SKM-1 (cell line): ENCODE measurements around the gene C1QTNF1.
A peak's percentile ranks its signal among the peaks of the same experiment; 100 is the strongest.

ENCODE experiments used
- DNase-seq: peaks from one replicate; lab custom pipeline; 2025; ENCODE audit not compliant: unreplicated experiment; lab: John Stamatoyannopoulos, UW

The C1QTNF1 gene, protein sequence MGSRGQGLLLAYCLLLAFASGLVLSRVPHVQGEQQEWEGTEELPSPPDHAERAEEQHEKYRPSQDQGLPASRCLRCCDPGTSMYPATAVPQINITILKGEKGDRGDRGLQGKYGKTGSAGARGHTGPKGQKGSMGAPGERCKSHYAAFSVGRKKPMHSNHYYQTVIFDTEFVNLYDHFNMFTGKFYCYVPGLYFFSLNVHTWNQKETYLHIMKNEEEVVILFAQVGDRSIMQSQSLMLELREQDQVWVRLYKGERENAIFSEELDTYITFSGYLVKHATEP

DNA sequence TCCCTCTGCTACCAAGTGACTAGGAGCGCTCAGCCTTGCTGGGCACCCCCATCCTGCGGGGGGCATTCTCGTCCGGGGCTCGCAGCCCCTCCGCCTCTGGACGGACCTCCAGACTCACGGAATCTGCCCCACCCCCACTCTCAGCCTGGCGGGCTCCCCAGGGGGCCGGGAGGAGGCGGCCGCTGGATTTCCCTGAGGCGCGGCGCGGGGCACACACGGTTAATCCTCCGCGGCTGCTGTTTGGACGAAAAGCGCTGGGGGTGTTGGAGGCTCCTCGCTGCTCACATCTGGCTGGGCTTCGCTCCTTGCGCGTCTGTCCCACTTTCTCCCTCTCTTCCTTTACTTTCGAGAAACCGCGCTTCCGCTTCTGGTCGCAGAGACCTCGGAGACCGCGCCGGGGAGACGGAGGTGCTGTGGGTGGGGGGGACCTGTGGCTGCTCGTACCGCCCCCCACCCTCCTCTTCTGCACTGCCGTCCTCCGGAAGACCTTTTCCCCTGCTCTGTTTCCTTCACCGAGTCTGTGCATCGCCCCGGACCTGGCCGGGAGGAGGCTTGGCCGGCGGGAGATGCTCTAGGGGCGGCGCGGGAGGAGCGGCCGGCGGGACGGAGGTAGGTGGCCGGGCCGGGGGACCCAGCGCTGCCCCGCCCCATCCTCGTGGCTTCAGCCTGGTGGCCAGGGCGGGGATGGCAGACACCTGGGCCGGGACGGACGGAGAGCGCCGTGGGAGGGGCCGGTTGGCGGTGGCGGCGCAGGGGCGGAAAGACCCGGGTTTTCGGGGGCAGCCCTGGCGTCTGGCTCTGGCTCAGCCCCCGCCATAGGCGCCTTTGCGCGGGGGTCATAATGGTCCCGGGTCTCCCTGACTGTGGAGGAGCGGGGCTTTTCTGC is at the start of gene C1QTNF1:
C1QTNF1 (plus strand) TSS at position 284 of the 886 bp plus-strand sequence. CDS start 19,800 bp downstream, outside the sequence.
- DNase-seq = no peak

DNA sequence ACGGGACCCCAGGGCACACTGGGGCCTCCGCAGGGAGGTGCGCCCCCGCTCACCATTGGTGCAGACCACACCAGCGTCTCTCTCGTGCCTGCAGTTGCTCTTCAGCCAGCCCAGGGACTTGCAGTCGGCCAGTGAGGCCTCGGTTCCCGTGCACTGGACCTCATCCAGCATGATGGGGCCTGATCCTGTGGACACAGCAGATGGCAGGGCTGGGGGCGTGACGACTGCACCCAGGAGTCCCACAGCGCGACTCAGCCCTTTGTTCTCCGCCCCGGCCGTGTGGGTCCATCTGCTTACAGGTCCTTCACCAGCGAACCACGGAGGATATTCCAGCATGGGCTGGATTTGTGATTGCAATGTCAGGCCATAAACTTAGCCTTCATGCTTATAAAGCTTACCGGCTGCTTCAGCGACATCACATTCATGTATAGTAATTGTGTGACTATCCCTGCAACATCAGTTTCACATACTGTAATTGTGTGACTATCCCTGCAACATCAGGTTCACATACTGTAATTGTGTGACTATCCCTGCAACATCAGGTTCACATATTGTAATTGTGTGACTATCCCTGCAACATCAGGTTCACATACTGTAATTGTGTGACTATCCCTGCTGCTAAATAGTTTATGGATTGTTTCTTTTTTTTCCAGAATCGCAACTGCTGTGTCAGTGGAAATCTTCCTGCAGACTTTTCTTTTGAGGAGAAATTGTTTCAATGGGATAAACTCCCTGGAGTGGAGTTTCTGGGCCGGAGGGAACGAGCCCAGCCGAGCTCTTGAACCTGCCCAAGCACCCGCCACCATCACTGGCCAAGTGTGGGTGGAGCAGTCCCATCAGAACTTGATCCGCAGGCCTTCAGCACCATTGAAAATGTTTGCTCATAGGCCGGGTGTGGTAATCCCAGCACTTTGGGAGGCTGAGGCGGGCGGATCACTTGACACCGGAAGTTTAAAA is 49.1 kb upstream of the C1QTNF1 start:
- DNase-seq = peak; percentile 14

DNA sequence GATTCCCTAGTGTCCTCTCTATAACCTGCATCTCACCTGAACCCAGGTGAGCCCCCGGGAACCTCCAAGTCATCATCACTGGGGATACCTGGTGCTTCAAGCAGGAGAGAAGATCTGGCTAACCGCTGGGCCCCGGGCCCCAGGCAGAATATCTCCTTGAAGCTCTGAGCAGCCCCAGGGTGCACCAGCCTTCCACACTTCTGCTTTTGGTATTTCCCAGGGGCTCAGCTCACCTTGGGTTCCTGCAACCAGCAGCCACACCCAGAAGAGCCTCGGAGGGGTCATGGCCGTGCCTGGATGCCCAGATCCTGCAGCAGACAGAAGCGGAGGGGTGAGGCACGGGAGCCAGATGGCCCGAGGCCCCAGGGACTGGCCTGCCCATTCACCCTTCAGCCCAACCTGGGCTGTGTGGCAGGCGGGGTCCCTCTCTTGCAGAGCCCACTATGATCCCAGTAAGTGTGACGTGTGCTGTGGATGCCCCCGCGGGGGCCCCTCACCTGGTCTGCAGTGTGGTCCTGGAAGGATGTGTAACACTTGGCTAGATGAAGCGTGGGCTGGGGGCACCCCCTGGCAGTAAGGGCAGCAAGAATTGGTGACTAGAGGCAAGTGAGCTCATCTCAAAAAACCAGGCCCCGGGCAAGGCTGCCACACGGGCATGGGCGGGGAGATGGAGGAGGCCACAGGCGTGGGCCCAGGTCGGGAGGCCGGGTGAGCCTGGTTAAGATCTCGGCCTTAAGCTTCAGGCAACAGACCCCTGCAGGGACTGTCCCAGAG is 46.9 kb upstream of the C1QTNF1 start:
- DNase-seq = no peak

DNA sequence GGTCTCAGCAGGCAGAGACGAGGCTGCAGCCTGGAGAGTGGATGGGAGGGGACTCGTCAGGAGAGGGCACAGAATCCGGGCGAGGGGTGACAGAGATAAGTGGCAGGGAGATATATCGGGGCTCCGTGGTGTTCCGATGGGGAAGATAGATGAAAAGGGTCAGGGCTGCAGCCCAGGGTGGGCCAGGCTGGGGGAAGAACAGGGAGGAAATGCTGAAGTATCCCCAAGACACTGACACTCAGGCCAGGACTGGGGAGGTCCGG is 46.4 kb upstream of the C1QTNF1 start:
- DNase-seq = no peak

DNA sequence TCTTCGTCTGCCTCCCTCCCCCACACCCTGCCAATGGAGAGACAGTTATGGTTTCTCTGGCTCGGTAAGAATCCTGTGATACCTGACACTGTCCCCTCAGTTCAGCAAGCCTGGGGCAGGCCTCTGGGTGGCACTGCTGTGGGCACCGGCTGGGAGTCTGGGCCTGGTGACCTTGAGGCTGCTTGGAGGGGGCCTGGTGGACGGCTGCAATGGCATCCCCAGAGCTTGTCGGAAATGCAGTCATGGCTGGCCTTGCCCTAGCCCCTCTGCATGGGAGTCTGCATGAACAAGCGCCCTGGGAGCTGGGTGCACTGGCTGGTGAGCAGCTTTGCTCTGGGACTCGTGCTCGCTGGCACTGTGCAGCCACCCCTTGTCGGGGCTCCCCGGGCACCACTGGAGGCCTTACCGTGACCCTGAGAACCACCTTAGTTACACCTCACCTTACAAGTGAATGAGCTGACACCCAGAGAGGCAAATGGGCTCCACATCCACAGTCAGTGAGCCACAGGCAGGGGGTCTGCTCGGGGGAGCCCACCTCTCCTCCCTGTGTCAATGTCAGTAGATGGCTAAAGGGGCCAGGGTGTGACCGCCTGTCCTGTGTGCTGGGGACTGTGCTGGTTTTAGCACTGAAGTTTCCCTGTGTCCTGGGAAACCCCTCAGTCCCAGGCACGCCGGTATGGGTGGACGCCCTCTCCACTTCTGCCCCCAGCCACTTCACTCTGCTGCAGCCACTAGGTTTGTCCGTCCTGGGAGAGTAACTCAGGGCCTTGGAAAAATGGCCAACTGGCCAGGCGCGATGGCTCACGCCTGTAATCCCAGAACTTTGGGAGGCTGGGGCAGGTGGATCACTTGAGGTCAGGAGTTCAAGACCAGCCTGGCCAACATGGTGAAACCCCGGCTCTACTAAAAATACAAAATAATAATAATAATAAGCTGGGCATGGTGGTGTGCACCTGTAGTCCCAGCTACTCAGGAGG is 45.7 kb upstream of the C1QTNF1 start:
- DNase-seq = no peak

DNA sequence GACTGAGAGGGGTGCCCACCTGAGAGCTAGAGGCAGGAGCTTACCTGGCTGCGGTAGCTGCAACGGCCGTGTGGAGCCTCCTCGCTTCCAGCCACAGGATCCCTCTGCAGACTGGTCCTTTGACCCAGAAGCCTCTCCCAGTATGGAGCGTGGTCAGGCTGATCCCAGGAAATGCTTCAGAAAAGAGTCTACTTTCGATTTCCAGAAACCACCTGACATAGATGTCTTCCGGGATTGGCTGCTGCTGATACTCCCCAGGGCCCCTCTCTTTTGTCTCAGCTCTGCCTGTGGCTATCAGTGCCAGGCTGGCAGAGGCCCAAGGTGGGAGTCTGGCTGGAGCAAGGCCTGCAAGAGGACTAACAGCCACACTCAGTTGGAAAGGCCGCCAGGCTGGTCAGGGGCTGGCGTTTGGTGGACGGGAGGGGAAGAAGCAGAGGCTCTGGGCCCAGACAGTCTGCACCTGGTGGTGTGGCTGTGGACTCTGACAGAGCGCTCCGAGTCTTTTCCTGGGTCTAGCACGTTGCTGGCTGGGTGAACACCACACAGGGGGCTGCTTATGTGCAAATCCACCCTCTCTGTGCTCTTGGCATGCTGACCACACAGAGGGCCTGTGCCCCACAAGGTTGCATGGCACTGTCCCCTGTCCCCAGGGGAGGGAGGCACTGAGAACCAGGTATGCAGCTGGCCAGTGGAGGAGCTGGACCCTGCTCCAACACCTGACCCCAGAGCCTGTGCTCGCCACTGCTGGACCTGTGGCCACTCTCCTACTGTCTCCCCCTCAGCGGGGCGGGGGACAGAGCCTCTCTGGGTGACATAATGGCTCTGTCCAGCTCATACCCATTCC is 44.0 kb upstream of the C1QTNF1 start, which contains the start of gene LGALS3BP:
LGALS3BP (minus strand) TSS at position 144 of the 844 bp plus-strand sequence. CDS start 2,732 bp downstream, outside the sequence.
- DNase-seq = no peak

DNA sequence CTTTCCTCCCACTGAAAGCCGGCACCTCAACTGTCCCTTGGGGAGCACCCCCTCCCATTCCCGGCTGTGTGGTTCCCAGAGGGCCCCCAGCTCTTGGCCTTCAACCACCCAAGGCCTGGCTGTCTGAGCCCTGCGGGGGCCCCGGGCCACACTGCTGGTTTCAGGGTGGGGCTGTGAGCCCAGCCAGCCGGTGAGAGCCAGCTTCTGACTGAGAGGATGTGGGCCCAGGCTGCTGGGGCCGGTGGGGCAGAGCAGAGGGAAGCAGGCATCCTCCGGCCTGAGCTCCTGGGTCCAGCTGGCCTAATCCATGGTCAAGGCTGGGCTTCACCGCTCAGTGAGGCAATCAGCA is 43.4 kb upstream of the C1QTNF1 start:
- no peak for DNase-seq

DNA sequence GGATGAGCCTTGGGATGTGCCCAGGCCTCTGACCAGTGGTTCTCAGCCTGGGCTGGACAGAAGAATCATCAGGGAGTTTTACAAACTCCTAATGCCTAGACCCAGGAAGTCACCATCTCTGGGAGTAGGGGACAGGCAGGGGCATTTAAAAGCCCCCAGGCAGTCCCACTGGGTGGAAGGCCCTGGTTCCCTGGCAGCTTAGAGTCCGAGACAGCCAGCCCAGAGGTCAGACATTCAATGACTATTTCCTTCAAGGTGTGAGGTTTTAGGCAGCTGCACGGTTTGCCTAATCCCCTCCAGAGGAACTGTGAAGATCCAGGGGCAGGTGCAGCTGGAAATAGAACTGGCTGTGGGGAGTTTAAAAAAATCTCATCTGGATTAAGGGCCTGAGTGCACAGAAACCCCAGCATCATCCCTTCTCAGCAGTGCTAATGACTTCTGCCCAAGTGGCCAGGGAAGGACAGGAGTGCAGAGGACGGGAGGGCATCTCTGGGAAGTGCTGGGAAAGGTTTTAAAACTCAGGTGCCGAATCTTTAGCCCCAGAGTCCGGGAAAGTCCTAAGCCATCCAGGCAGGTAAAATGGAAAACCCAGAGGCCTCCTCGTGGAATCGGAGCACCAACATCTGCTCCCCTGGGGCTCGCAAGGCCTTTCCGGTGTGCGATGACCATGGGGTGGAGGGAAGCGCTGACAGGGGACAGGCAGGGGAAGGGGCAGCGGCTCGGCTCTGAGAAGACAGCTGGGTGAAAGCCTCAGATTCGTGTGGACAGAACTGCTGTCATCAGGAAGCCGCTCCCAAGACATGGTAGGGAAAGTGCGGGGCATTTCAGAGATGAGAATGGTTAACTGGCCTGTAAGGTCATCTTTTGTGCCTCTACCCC is 42.7 kb upstream of the C1QTNF1 start:
- no peak for DNase-seq

DNA sequence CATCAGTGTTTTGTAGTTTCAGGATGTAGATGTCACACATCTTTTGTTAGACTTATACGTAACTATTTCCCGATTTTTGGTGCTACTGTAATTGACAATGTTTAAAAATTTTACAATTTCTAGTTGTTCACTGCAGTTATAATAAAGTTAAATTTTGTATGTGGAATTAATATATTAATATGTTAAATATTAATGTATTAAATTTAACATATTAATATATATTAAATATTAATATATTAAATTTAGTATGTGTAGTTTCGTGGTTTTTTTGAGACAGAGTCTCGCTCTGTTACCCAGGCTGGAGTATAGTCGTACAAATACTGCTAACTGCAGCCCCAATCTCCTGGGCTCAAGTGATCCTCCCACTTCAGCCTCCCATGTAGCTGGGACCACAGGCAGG is 38.6 kb upstream of the C1QTNF1 start:
- no peak for DNase-seq

DNA sequence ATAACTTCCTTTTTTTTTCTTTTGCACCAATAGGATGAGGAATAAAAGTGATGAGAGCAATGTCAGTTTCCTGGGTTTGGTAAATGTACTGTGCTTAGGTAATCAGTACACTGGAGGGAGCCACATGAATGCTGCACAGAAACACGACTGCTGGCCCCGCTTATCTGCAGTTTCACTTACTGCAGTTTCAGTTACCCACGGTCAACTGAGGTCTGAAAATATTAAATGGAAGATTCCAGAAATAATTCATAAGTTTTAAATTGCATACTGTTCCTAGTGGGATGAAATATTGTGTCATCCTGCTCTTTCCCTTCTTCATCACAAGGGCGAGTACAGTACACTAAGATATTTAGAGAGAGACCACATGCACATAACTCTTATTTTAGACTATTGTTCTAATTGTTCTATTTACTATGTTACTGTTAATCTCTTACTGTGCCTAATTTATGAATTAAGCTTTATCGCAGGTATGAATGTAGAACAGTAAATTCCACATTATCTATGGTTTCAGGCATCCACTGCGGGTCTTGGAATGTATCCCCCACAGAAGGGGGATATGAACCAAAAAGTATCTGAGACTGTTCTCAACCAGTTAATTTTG is 37.8 kb upstream of the C1QTNF1 start:
- peak; percentile 93 for DNase-seq

DNA sequence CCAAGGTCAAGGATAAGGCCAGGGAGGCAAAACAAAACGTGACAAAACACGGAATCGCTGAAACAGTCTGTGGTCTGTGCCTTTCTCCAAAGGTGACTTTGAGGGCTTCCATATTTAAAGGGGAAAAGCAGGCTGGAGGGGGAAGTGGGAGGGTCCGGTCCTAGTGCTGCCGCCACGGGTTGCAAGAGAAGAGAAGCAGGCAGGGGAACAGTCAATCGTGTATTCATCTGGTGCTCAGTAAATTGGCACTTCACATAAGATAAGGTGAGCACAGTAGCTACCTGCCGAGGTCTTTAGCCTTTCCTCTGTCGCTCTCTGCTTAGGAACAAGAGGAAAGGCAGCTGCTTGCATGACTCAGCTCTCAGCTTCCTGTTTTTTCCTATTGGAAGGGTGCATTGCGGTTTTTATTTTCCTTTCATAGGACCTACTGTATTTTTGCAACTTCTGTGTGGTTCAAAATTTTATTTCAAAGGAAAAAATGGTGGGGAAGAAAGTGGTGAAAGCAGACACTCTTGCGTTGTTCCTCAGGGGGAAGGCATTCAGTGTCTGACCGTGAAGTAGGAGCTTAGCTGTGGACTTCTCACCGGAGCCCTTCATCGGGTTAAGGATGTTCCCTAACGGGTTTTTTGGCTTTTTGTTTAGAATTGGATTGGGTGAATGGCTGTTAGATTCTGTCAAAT is 37.2 kb upstream of the C1QTNF1 start:
- peak; percentile 53 for DNase-seq

DNA sequence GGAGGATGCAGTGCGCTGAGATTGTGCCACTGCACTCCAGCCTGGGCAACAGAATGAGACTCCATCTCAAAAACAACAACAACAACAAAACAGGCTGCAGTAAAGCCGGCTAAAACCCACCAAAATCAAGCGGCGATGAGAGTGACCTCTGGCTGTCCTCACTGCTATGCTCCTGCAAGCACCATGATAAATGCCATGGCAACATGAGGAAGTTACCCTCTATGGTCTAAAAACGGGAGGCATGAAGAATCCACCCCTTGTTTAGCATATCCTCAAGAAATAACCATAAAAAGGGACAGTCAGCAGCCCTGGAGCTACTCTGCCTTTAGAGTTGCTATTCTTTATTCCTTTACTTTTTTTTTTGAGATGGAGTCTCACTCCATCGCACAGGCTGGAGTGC is 35.8 kb upstream of the C1QTNF1 start:
- DNase-seq = no peak

DNA sequence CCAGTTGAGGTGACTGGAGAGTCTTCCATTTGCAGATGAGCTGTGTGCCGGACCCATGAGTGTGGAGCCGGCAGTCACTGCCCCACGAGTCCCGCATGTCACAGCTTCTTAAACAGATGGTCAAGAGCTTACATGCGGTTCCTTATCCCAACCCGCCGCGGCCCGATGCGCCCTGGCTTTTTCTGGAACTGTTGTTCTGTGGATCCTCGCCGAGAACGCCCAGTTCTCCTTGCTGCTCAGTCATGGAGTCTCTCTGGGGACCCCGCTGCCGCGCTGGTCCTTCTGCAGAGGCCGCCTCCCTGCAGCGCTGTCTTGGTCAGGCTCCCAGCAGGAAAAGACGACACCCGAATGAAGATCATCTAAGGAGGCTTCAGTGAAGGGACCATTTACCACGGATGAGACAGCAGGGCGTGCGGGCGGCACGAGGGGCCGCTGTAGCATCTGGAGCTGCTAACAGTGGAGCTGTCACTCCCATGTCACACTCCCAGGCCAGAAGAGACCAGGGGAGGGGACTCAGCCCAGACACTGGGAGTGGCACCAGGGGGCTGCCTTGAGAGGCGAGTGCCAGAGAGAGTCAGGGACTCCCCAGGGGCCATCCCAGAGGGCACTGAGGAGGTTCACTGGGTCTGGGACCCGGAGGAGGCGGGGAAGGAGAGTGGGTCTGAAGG is 33.5 kb upstream of the C1QTNF1 start:
- no peak for DNase-seq

DNA sequence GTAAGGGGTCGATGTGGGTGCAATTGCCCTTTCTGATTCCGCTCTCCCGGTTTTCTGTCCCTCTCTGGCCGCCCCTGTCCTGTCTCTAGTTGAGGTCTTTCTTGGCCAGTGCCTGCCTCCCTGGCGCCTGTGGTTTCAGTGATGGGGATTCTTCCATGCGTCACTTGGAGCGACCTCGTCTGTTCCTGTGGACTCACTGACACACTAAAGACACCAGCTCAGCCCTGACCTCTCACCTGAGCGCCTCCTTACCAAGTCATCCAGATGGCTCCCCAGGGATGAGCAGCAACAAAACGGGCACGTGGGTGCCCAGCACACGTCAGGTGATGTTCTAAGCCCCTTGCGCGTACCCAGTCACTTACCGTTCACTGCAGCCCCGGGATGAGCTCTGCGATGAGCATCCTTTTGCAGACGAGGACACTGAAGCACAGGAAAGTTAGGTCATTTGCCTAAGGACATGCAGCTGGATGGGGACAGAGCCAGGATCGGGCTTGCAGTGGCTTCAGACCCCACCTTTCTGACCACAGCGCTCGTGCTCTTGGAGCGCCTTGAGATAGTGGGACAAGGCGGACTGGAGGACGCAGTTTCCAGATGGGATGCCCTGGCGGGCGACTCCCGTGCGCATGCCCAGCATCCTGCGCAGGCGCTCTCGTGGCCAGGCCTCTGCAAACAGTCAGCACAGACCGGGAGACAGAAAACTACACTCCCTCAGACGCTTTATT is 32.8 kb upstream of the C1QTNF1 start:
- DNase-seq = no peak

DNA sequence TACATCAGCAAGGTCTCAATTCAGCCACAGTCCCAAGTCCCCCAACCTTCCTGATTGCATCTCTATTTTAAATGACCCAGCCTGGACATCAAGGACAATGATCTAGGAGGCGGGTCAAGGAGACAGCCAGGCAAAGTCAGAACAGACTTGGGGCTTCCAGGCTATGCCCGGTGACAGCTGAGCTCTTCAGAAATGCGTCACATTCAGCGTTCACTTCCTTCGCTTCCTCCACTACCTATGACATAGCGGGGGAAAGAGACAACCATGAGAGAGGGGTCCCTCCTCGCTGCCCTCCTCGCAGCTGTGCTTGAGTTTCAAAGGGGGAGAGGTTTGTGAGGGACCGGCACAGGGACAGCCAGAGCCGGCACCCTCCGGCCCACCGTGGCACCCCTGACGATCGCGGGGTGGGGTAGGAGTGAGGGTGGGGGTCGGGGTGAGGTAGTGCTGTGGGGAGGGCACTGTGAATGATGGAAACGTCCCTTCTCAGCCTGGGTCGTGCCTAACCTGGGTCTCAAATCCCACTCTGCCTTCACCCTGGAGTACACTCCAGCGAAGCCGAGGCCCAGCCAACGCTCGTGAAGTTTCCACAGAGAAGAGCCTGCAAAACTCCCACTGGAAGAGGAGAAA is 31.9 kb upstream of the C1QTNF1 start:
- DNase-seq = no peak
